Osteocyte (in vitro differentiated cells): ENCODE measurements around the gene ZFYVE9. TPM values are rescaled to one million over a fixed set of nuclear protein-coding genes. Genes with fewer than 3 reads are reported as not detected.

Experiments
- DNase-seq: peaks from one replicate; pipeline ENCODE4 v3.0.0; 2021; ENCODE audit warnings: mixed read lengths; ENCODE audit not compliant: unreplicated experiment; ENCODE audit errors: extremely low spot score
- H3K27ac Mint-ChIP-seq: one replicate; pipeline ENCODE4 v1.8.0; 2021; ENCODE audit warnings: mild to moderate bottlenecking, mixed read lengths; ENCODE audit not compliant: unreplicated experiment
- H3K27me3 Mint-ChIP-seq: one replicate; pipeline ENCODE4 v1.8.0; 2021; ENCODE audit warnings: mixed read lengths; ENCODE audit not compliant: unreplicated experiment
- H3K36me3 Mint-ChIP-seq: one replicate; pipeline ENCODE4 v1.8.0; 2021; ENCODE audit warnings: mixed read lengths; ENCODE audit not compliant: unreplicated experiment
- H3K4me1 Mint-ChIP-seq: one replicate; pipeline ENCODE4 v1.8.0; 2021; ENCODE audit warnings: mixed read lengths; ENCODE audit not compliant: unreplicated experiment
- H3K4me3 Mint-ChIP-seq: one replicate; pipeline ENCODE4 v1.8.0; 2021; ENCODE audit warnings: mild to moderate bottlenecking, moderate library complexity, mixed read lengths; ENCODE audit not compliant: unreplicated experiment
- H3K9me3 Mint-ChIP-seq: one replicate; pipeline ENCODE4 v1.8.0; 2021; ENCODE audit warnings: mixed read lengths; ENCODE audit not compliant: unreplicated experiment
- CTCF ChIP-seq: fragments of 200-600 bp; sonication (generic); IDR thresholded peaks from 2 replicates; pipeline ENCODE4 v1.5.0; 2021; ENCODE audit warnings: antibody characterized with exemption, mild to moderate bottlenecking, moderate library complexity
- total RNA-seq: library from RNA; stranded (reverse); gene quantifications from 2 replicates; pipeline ENCODE4 v1.2.1, GENCODE V29; 2021

The ZFYVE9 gene
- total RNA-seq, 1 donor from 2014 or later = 25.9 TPM

GRCh38 chr1:52296345-52296744 is 154.5 kb downstream of the ZFYVE9 start:
- Mint-ChIP-seq H3K36me3 (peaks cover 10% of the 10 kb centered on the region), H3K27me3 (no peaks in the 10 kb centered on the region), H3K4me3 (no peak overlapping the region), H3K9me3 (peaks cover 4% of the 10 kb centered on the region), H3K4me1 (no peaks in the 10 kb centered on the region), H3K27ac (no peak overlapping the region)
- no peak for DNase-seq
- TF ChIP-seq CTCF = peak; percentile 72

DNA sequence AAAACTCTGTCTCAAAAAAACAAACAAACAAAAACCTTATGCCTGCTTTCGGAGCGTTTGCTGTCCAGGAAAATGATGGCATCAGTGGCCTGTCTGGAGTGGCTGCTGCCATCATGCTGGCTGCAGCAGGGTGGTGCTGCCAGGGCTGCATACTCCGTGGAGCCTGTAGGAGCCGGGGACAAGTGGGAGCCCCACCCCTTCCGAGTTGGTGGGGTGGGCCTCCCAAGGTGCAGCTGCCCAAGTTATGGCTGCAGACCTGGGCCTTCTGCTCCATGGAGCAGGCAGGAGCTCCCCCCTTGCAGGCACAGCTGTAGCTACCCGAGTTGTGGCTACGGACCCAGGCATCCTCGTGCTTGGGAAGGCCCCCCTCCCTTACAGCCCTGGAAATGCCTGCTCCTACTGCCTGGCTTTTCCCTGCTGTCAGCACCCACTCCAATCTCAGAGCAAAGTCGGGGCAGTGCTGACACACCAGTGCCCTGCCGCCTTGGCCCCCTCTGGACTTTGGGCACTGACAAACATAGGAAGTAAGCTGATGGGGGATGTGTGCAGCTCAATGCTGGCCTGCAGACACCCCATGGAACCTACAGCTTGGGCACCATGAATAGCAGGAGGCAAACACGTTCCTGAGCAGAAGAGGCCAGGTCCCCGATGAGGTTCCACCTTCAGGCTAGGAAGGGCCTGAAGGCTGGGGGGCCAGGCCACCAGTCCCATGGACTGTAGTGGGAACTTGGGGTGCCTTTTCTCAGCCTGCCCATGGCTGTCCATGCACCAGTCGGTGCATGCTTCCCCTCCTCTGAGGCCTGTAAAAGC is 163.7 kb downstream of the ZFYVE9 start:
- peaks cover 7% of the 10 kb centered on the region for H3K36me3 Mint-ChIP-seq
- DNase-seq = no peak
- TF ChIP-seq CTCF = no peak
- no peaks in the 10 kb centered on the region for H3K4me1 Mint-ChIP-seq
- H3K27ac Mint-ChIP-seq = no peak overlapping the region
- H3K27me3 Mint-ChIP-seq = no peaks in the 10 kb centered on the region
- no peaks in the 10 kb centered on the region for H3K9me3 Mint-ChIP-seq
- no peak overlapping the region for H3K4me3 Mint-ChIP-seq

- Mint-ChIP-seq H3K27ac (no peak overlapping the region), H3K27me3 (no peaks in the 10 kb centered on the region), H3K4me1 (no peaks in the 10 kb centered on the region), H3K36me3 (peaks cover 7% of the 10 kb centered on the region), H3K9me3 (no peaks in the 10 kb centered on the region), H3K4me3 (no peak overlapping the region)
- DNase-seq = no peak
- no peak for TF ChIP-seq CTCF
Observed at GRCh38 chr1:52306227-52307006, 164.5 kb downstream of the ZFYVE9 start.

- no peak for TF ChIP-seq CTCF
- H3K4me3 Mint-ChIP-seq = no peak overlapping the region
- no peaks in the 10 kb centered on the region for H3K4me1 Mint-ChIP-seq
- no peaks in the 10 kb centered on the region for H3K9me3 Mint-ChIP-seq
- no peak for DNase-seq
- no peak overlapping the region for H3K27ac Mint-ChIP-seq
- H3K27me3 Mint-ChIP-seq = no peaks in the 10 kb centered on the region
- no peaks in the 10 kb centered on the region for H3K36me3 Mint-ChIP-seq
Observed at GRCh38 chr1:52321061-52321460, 179.2 kb downstream of the ZFYVE9 start.

DNA sequence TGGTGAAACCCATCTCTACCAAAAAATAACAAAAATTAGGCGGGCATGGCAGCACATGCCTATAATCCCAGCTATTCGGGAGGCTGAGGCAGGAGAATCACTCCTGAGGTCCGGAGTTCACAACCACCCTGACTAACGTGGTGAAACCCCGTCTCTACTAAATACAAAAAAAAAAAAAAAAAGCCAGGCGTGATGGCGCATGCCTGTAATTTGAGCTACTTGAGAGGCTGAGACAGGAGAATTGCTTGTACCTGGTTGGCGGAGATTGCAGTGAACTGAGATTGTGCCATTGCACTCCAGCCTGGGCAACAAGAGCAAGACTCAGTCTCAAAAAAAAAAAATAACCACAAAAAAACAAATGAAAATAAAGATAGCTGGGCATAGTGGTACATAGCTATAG is 181.8 kb downstream of the ZFYVE9 start:
- TF ChIP-seq CTCF = no peak
- no peak overlapping the region for H3K27ac Mint-ChIP-seq
- H3K4me1 Mint-ChIP-seq = no peaks in the 10 kb centered on the region
- H3K27me3 Mint-ChIP-seq = no peaks in the 10 kb centered on the region
- H3K36me3 Mint-ChIP-seq = no peaks in the 10 kb centered on the region
- no peak overlapping the region for H3K4me3 Mint-ChIP-seq
- DNase-seq = no peak
- no peaks in the 10 kb centered on the region for H3K9me3 Mint-ChIP-seq
